GM12873 (cell line): ENCODE measurements around the gene CLC.

Experiments
- TF ChIP-seq, protein P1 (sequence below): IDR thresholded peaks from 2 replicates; pipeline ENCODE4 v1.5.1; 2012; ENCODE audit warnings: low read depth, mild to moderate bottlenecking, moderate library complexity, low read length, control low read depth; ENCODE audit not compliant: insufficient read depth; ENCODE audit errors: missing control alignments

CLC gene

DNA sequence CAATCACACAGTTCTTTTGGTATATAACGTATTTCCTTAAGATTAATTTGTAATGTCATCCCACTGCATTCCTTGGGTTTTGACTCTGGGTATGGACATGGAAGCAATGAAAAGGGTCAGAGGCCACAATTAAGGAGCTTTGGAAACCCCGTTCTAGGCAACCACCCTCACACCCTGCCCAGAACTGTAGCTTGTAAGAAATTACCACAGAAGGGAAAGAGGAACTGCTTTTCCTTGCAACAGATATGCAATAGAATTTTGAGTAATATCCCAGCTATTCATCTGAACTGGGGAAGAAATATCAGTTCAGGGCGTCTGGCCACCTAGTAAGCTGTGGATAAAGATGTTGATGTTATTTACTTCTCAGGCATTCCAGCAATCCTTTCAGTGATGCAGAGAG, 985 bp upstream of the CLC start:
- TF ChIP-seq, protein P1, sequence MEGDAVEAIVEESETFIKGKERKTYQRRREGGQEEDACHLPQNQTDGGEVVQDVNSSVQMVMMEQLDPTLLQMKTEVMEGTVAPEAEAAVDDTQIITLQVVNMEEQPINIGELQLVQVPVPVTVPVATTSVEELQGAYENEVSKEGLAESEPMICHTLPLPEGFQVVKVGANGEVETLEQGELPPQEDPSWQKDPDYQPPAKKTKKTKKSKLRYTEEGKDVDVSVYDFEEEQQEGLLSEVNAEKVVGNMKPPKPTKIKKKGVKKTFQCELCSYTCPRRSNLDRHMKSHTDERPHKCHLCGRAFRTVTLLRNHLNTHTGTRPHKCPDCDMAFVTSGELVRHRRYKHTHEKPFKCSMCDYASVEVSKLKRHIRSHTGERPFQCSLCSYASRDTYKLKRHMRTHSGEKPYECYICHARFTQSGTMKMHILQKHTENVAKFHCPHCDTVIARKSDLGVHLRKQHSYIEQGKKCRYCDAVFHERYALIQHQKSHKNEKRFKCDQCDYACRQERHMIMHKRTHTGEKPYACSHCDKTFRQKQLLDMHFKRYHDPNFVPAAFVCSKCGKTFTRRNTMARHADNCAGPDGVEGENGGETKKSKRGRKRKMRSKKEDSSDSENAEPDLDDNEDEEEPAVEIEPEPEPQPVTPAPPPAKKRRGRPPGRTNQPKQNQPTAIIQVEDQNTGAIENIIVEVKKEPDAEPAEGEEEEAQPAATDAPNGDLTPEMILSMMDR, result no peak

DNA sequence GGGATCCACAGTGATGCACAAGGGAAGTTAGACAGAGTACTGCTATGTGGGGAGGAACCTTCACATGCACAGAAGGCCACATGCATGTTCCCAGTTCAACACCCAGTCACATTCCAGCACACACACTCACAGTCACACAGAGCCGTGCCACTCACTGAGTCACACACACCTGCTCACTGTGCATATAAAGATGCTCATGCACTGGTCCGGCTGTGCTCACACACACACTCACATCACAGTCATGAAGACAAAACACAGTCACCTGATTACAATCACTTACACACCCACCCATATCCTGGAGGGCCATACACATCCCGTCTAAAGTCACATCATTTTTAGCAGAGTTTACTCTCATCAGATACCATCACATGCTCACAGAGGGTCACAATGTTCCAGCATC, 478 bp downstream of the CLC start:
- TF ChIP-seq, protein P1, result no peak

GRCh38 chr19:39736088-39736487, 1.7 kb downstream of the CLC start:
- TF ChIP-seq, protein P1, result no peak

GRCh38 chr19:39735688-39736087, 2.1 kb downstream of the CLC start:
- TF ChIP-seq, protein P1, result no peak

DNA sequence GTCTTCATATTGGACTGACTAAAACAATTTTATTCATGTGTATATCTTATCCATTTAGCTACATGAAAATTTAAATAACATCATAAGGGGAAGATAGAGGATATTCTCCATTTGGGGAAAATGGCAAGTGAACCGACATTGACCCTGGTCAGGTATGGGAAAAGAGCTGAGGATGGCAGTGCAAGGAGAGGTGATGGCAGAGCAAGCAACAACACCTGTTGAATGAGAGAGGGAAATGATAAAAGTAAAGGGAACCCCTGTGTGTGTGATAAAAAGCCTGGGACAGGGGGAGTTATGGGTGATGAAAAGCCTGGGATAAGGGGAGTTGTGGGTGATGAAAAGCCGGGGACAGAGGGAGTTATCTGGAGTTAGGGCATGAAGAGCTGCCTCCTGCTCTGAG, 4.0 kb downstream of the CLC start:
- TF ChIP-seq, protein P1, result no peak

DNA sequence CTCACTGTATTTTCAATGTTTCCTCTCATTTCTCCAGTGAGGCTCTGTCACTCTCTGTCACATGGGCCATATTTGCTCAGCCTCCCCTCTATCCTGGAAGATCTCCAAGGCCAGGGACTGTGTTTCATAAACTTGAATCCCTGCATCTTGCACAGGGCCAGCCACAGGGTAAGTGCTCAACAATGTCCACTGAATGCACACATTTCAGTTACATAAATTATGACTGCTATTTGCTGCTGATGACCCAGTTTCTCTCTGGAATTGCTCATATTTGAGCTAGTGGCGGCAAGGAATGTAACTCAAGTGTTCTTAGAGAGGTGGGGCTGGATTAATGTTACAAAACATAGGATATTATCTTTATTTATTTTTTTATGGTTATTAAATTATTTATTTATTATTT, 6.1 kb downstream of the CLC start:
- TF ChIP-seq, protein P1, result no peak

DNA sequence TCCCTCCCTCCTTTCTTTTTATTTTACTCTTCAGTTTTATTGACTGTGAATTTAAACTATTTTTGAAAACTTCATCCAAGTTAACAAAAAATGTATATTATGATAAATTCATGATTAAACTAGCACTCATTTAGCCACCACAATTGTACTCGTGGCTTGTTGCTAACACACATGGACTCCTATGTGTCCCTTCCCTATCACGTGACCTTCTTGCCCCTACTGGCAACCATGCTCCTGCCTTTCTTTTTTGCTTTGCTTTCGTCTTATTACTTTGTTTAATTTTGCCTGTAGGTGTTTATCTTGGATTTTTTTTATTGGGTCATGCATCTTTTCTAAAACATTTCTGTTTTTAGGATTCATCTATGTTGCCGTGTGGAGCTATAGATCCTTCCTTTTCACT, 8.2 kb downstream of the CLC start:
- TF ChIP-seq, protein P1, result no peak
